HEK293 (cell line): Measurements from ENCODE around the gene HLA-DRB5.
A peak's percentile ranks its signal among the peaks of the same experiment; 100 is the strongest.
"Not testable (repeated sequence)": the region's sequence is repeated elsewhere in the genome, so short reads cannot be mapped to it uniquely, and the experiment has no call there.

Experiments used
- CTCF ChIA-PET: fragments of 350-600 bp; formaldehyde crosslinking; extraction: SDS; loops from one replicate; lab custom pipeline; 2021; ENCODE audit warnings: antibody characterized with exemption; lab: Yijun Ruan, JAX
- POLR2A ChIA-PET: fragments of 300-600 bp; formaldehyde crosslinking; extraction: SDS; loops from one replicate; lab custom pipeline; 2020; ENCODE audit warnings: antibody characterized with exemption, inconsistent platforms; lab: Yijun Ruan, JAX
- H3K27ac ChIP-seq: fragments of 200-500 bp; sonication (Bioruptor generic); 2 replicates; pipeline ENCODE4 v1.5.1; 2014; ENCODE audit warnings: low read depth, low read length, control low read depth, inconsistent platforms; ENCODE audit errors: extremely low read depth
- H3K36me3 ChIP-seq, 2 experiments: fragments of 200-500 bp in 1 of 2; sonication (Bioruptor generic) in 1 of 2; 1 replicate in 1 of 2; 2 replicates in 1 of 2; pipeline ENCODE4 v1.5.1; 2014 to 2017; ENCODE audit warnings: inconsistent platforms in 2 of 2, low read length in 2 of 2; ENCODE audit not compliant: control insufficient read depth in 2 of 2, insufficient read depth in 1 of 2
- H3K4me1 ChIP-seq: fragments of 200-500 bp; sonication (Bioruptor generic); 2 replicates; pipeline ENCODE4 v1.5.1; 2014; ENCODE audit warnings: mild to moderate bottlenecking, low read length, inconsistent platforms; ENCODE audit not compliant: control insufficient read depth, insufficient read depth
- H3K4me3 ChIP-seq: 2 replicates; pipeline ENCODE4 v1.5.1; 2011; ENCODE audit warnings: low read depth, mild to moderate bottlenecking, control low read depth, low read length, moderate library complexity
- H3K9me3 ChIP-seq: fragments of 200-500 bp; sonication (Bioruptor generic); 2 replicates; pipeline ENCODE4 v1.5.1; 2014; ENCODE audit warnings: low read depth, low read length, inconsistent platforms; ENCODE audit not compliant: control insufficient read depth, insufficient read depth
- SCRT1 ChIP-seq: fragments of 450-650 bp; formaldehyde crosslinking; IDR thresholded peaks from 2 replicates; pipeline ENCODE4 v1.5.1; 2016; ENCODE audit warnings: missing biosample characterization, missing genetic modification characterization, borderline replicate concordance
- SCRT2 ChIP-seq: fragments of 450-650 bp; formaldehyde crosslinking; IDR thresholded peaks from 2 replicates; pipeline ENCODE4 v1.5.1; 2016; ENCODE audit warnings: missing biosample characterization, missing genetic modification characterization
- ZNF146 ChIP-seq: fragments of 450-650 bp; formaldehyde crosslinking; IDR thresholded peaks from 2 replicates; pipeline ENCODE4 v1.5.1; 2016; ENCODE audit warnings: missing biosample characterization, missing genetic modification characterization
- ZNF280D ChIP-seq: fragments of 450-650 bp; formaldehyde crosslinking; IDR thresholded peaks from 2 replicates; pipeline ENCODE4 v1.5.1; 2016; ENCODE audit warnings: missing biosample characterization, missing genetic modification characterization
- ZNF629 ChIP-seq: fragments of 450-650 bp; formaldehyde crosslinking; IDR thresholded peaks from 2 replicates; pipeline ENCODE4 v1.5.1; 2017; ENCODE audit warnings: missing biosample characterization, missing genetic modification characterization

HLA-DRB5 gene

GRCh38 chr6:32472781-32473375, 57.2 kb downstream of the HLA-DRB5 start:
- POLR2A ChIA-PET: interaction anchor here (0.6 kb wide), 1 partner anchor 43 kb away, joined by 5 read pairs; no protein-coding TSS in a partner anchor
- CTCF ChIA-PET: interaction anchor here (0.6 to 1.7 kb wide), 2 partner anchors 29 to 59 kb away, joined by 3 read pairs; no protein-coding TSS in a partner anchor
- H3K4me3 ChIP-seq: no peak overlapping the region
- TF ChIP-seq ZNF629 (tag by site-specific recombination): no peak
- no peak overlapping the region for H3K27ac ChIP-seq
- H3K9me3 ChIP-seq: no peaks in the 10 kb centered on the region
- H3K4me1 ChIP-seq: no peaks in the 10 kb centered on the region
- H3K36me3 ChIP-seq: no peaks in the 10 kb centered on the region

DNA sequence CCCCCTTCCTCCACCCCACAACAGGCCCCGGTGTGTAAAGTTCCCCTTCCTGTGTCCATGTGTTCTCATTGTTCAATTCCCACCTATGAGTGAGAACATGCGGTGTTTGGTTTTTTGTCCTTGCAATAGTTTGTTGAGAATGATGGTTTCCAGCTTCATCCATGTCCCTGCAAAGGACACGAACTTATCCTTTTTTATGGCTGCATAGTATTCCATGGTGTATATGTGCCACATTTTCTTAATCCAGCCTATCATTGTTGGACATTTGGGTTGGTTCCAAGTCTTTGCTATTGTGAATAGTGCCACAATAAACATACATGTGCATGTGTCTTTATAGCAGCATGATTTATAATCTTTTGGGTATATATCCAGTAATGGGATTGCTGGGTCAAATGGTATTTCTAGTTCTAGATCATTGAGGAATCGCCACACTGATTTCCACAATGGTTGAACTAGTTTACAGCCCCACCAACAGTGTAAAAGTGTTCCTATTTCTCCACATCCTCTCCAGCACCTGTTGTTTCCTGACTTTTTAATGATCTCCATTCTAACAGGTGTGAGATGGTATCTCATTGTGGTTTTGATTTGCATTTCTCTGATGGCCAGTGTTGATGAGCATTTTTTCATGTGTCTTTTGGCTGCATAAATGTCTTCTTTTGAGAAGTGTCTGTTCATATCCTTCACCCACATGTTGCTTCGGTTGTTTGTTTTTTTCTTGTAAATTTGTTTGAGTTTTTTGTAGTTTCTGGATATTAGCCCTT, 62.2 kb downstream of the HLA-DRB5 start:
- H3K4me3 ChIP-seq, H3K36me3 ChIP-seq, POLR2A ChIA-PET, H3K4me1 ChIP-seq, CTCF ChIA-PET, H3K9me3 ChIP-seq, H3K27ac ChIP-seq: not testable (repeated sequence)
- TF ChIP-seq SCRT1 (tag by site-specific recombination) (peak; percentile 90), SCRT2 (tag by site-specific recombination) (peak; percentile 96), ZNF146 (tag by site-specific recombination) (peak; percentile 94), ZNF280D (tag by site-specific recombination) (peak; percentile 73)
